Panc1 (cell line): ENCODE measurements around the gene PPM1F. TPM values are rescaled to one million over a fixed set of nuclear protein-coding genes. Genes with fewer than 3 reads are reported as not detected.

Experiments
- ATAC-seq: fragments of 200-7000 bp; cut with Tn5 transposase; 2 replicates; pipeline ENCODE4 v1.9.1; 2020; ENCODE audit warnings: mild to moderate bottlenecking, moderate library complexity
- BruUV-seq: library from RNA; stranded (reverse); fragments of 400-500 nt; replicated peaks from 2 replicates; lab custom pipeline; 2021; lab: Mats Ljungman, UMichigan
- CTCF ChIA-PET: fragments of 300-600 bp; sonication (Branson Sonifier 250); formaldehyde crosslinking; loops from one replicate; lab custom pipeline; 2022; ENCODE audit warnings: antibody characterized with exemption; lab: Charles Lee
- POLR2A ChIA-PET: fragments of 300-600 bp; sonication (Branson Sonifier 250); formaldehyde crosslinking; loops from one replicate; lab custom pipeline; 2022; ENCODE audit warnings: antibody characterized with exemption; lab: Charles Lee
- DNase-seq: peaks from one replicate; pipeline ENCODE4 v3.0.0-alpha.2; 2010; ENCODE audit warnings: low read depth, low spot score
- H3K27ac ChIP-seq: 2 replicates; pipeline ENCODE4 v1.5.1; 2011; ENCODE audit warnings: mild to moderate bottlenecking, low read length, inconsistent platforms
- H3K27me3 ChIP-seq: fragments of 200-500 bp; sonication (Bioruptor generic); 2 replicates; pipeline ENCODE4 v1.6.0; 2014; ENCODE audit warnings: low read length, inconsistent platforms; ENCODE audit not compliant: control insufficient read depth, insufficient read depth
- H3K36me3 ChIP-seq: fragments of 200-500 bp; sonication (Bioruptor generic); 2 replicates; pipeline ENCODE4 v1.5.1; 2014; ENCODE audit warnings: inconsistent platforms, mild to moderate bottlenecking, low read length, moderate library complexity; ENCODE audit not compliant: control insufficient read depth, insufficient read depth
- H3K4me1 ChIP-seq: 2 replicates; pipeline ENCODE4 v1.5.1; 2011; ENCODE audit warnings: inconsistent platforms, mild to moderate bottlenecking, low read length, moderate library complexity; ENCODE audit not compliant: control insufficient read depth, insufficient read depth
- H3K4me3 ChIP-seq, 2 experiments: 2 replicates each; pipeline ENCODE4 v1.5.1; 2011 to 2012; ENCODE audit warnings: low read depth in 2 of 2, low read length in 2 of 2, mild to moderate bottlenecking in 2 of 2, inconsistent platforms in 1 of 2, moderate library complexity in 1 of 2
- H3K9me3 ChIP-seq: fragments of 200-500 bp; sonication (Bioruptor generic); 2 replicates; pipeline ENCODE4 v1.5.1; 2014; ENCODE audit warnings: low read depth, mild to moderate bottlenecking, inconsistent platforms, low read length, moderate library complexity; ENCODE audit not compliant: control insufficient read depth, insufficient read depth
- CTCF ChIP-seq: fragments of 450-650 bp; IDR thresholded peaks from 2 replicates; pipeline ENCODE4 v1.5.1; 2017; ENCODE audit warnings: mild to moderate bottlenecking
- POLR2AphosphoS5 ChIP-seq: IDR thresholded peaks from 2 replicates; pipeline ENCODE4 v1.6.1; 2012; ENCODE audit warnings: mild to moderate bottlenecking, low read depth, low read length, moderate library complexity
- REST ChIP-seq, 2 experiments: IDR thresholded peaks; 2 replicates each; pipeline ENCODE4 v1.6.1; 2011 to 2012; ENCODE audit warnings: low read depth in 2 of 2, control low read depth in 1 of 2, low read length in 1 of 2, mild to moderate bottlenecking in 1 of 2, moderate library complexity in 1 of 2; ENCODE audit not compliant: insufficient read depth in 1 of 2
- SIN3A ChIP-seq: IDR thresholded peaks from 2 replicates; pipeline ENCODE4 v1.6.1; 2012; ENCODE audit warnings: low read depth, mild to moderate bottlenecking, low read length, moderate library complexity, borderline replicate concordance; ENCODE audit not compliant: insufficient read depth
- TCF7L2 ChIP-seq: IDR thresholded peaks from 2 replicates; pipeline ENCODE4 v1.6.1; 2011; ENCODE audit warnings: mild to moderate bottlenecking, low read depth, low read length, inconsistent platforms
- in situ Hi-C: cut with HindIII; loops from 2 replicates; pipeline ENCODE4 v1.10.0; 2016; ENCODE audit warnings: low sequenced_read_pairs, low pct_unique_long_range_greater_than_20kb
- intact Hi-C: fragments of 100-400 bp; cut with micrococcal nuclease; formaldehyde crosslinking; loops from one replicate; pipeline ENCODE4 v1.10.0; 2022; ENCODE audit not compliant: unreplicated experiment
- total RNA-seq: library from RNA; stranded (reverse); gene quantifications from one replicate; pipeline ENCODE4 v1.2.1, GENCODE V29; 2021; ENCODE audit not compliant: unreplicated experiment

Gene PPM1F
- total RNA-seq, 1 experiment from 2014 or later = 28.9 TPM

GRCh38 chr22:21921184-21921721 is 31.4 kb downstream of the PPM1F start:
- H3K4me1 ChIP-seq = no peaks in the 10 kb centered on the region; the same call in 1 of the 2 replicates

More at GRCh38 chr22:21921184-21921721, 31.4 kb downstream of the PPM1F start:
- no peak overlapping the region for H3K4me3 ChIP-seq
- no TSS peak for BruUV-seq
- H3K36me3 ChIP-seq = no peaks in the 10 kb centered on the region
- in situ Hi-C loops (no loop called here), intact Hi-C loops (no loop called here)
- no peak overlapping the region for H3K27ac ChIP-seq
- H3K27me3 ChIP-seq = no peaks in the 10 kb centered on the region
- DNase-seq (no peak), ATAC-seq (no peak)
- TF ChIP-seq CTCF = no peak
- no peak for TF ChIP-seq TCF7L2
- no peak for TF ChIP-seq REST (IDR thresholded peaks at IDR 0.05; ENCODE audit: insufficient read depth in 1 of 2, low read depth in 2 of 2, low read length in 1 of 2)
- no peak for TF ChIP-seq POLR2AphosphoS5
- no peak for TF ChIP-seq SIN3A
- ChIA-PET CTCF (no interaction called here), POLR2A (no interaction called here)
- no peaks in the 10 kb centered on the region for H3K9me3 ChIP-seq
